ENCODE measurements around the gene FARP1.

FARP1 gene

DNA sequence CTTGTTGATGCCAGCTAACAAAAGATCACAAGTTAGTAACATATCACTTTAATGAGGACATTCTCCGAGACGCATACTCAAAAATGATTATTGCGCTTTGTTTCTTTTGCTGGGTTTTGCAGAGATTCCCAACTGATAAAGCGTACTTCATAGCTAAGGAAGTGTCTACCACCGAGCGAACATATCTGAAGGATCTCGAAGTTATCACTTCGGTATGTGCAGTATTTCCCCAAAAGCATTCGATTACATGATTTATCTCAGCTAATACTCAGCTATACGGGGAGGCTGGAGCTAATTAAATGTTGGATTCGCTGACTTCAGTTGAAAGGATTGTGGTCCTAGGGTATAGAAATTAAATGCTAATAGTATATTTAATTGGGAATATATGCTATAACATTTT lies 267.7 kb downstream of the FARP1 start (continued):
- TF ChIP-seq, protein P1, sequence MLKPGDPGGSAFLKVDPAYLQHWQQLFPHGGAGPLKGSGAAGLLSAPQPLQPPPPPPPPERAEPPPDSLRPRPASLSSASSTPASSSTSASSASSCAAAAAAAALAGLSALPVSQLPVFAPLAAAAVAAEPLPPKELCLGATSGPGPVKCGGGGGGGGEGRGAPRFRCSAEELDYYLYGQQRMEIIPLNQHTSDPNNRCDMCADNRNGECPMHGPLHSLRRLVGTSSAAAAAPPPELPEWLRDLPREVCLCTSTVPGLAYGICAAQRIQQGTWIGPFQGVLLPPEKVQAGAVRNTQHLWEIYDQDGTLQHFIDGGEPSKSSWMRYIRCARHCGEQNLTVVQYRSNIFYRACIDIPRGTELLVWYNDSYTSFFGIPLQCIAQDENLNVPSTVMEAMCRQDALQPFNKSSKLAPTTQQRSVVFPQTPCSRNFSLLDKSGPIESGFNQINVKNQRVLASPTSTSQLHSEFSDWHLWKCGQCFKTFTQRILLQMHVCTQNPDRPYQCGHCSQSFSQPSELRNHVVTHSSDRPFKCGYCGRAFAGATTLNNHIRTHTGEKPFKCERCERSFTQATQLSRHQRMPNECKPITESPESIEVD (tag by site-specific recombination; IDR thresholded peaks at IDR 0.05) = no peak
- TF ChIP-seq ZNF677 (tag by site-specific recombination; IDR thresholded peaks at IDR 0.05) = no peak
- TF ChIP-seq ZNF394 (tag by site-specific recombination; IDR thresholded peaks at IDR 0.05; ENCODE audit: borderline replicate concordance) = no peak
- no peak for TF ChIP-seq IKZF3 (tag by site-specific recombination; IDR thresholded peaks at IDR 0.05)
- no peak for TF ChIP-seq GLI2 (tag by site-specific recombination; IDR thresholded peaks at IDR 0.05; ENCODE audit: borderline replicate concordance, low read depth)
- TF ChIP-seq, protein P2, sequence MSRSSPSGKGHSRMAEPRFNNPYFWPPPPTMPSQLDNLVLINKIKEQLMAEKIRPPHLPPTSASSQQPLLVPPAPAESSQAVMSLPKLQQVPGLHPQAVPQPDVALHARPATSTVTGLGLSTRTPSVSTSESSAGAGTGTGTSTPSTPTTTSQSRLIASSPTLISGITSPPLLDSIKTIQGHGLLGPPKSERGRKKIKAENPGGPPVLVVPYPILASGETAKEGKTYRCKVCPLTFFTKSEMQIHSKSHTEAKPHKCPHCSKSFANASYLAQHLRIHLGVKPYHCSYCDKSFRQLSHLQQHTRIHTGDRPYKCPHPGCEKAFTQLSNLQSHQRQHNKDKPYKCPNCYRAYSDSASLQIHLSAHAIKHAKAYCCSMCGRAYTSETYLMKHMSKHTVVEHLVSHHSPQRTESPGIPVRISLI (tag by site-specific recombination; IDR thresholded peaks at IDR 0.05) = no peak
- TF ChIP-seq PRDM2 (tag by site-specific recombination; IDR thresholded peaks at IDR 0.05; ENCODE audit: borderline replicate concordance) = no peak
- TF ChIP-seq, protein P3, sequence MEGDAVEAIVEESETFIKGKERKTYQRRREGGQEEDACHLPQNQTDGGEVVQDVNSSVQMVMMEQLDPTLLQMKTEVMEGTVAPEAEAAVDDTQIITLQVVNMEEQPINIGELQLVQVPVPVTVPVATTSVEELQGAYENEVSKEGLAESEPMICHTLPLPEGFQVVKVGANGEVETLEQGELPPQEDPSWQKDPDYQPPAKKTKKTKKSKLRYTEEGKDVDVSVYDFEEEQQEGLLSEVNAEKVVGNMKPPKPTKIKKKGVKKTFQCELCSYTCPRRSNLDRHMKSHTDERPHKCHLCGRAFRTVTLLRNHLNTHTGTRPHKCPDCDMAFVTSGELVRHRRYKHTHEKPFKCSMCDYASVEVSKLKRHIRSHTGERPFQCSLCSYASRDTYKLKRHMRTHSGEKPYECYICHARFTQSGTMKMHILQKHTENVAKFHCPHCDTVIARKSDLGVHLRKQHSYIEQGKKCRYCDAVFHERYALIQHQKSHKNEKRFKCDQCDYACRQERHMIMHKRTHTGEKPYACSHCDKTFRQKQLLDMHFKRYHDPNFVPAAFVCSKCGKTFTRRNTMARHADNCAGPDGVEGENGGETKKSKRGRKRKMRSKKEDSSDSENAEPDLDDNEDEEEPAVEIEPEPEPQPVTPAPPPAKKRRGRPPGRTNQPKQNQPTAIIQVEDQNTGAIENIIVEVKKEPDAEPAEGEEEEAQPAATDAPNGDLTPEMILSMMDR (tag by site-specific recombination; IDR thresholded peaks at IDR 0.05) = no peak
- TF ChIP-seq ZNF514 (tag by site-specific recombination; IDR thresholded peaks at IDR 0.05) = no peak
- no peak for TF ChIP-seq SCRT2 (tag by site-specific recombination; IDR thresholded peaks at IDR 0.05)
- TF ChIP-seq BCL6B (tag by site-specific recombination; IDR thresholded peaks at IDR 0.05) = no peak
- no peak for TF ChIP-seq ZNF175 (tag by site-specific recombination; IDR thresholded peaks at IDR 0.05)
- TF ChIP-seq ATF2 (tag by site-specific recombination; IDR thresholded peaks at IDR 0.05; ENCODE audit: low read depth) = no peak
- TF ChIP-seq HOXC10 (CRISPR knock-in tag; IDR thresholded peaks at IDR 0.05) = no peak
